ENCODE data around the gene FLAD1. TPM values are rescaled to one million over a fixed set of nuclear protein-coding genes. Genes with fewer than 3 reads are reported as not detected.

Gene FLAD1
- total RNA-seq, 1 experiment from 2014 or later: 97.0 TPM

DNA sequence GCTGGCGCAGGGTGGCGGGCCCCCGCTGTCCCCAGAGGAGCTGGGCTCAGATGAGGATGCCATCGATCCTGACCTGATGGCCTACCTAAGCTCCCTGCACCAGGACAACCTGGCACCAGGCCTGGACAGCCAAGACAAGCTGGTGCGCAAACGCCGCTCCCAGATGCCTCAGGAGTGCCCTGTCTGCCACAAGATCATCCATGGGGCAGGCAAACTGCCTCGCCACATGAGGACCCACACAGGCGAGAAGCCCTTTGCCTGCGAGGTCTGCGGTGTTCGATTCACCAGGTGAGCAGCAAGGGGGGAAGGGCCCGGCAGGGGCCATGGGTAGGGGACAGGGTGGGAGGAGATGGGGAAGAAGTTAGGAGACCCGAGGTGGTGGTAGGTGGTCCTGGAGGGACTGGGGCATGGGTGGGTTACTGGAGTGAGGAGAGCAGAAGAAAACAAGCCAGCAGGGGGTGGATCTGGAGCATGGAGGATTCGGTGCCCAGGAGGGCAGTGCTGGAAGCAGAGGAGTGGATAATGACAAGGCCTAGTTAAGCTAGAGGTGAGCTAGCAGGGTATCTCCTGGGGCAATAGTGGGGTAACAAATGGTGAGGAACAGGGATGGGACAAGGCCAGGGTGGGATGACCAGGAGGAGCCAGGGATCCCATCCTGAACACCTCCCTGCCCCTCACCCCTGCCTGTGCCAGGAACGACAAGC lies 32.5 kb downstream of the FLAD1 start:
- Histone ChIP-seq H4K91ac (ENCODE audit: insufficient read length, low read depth, low read length) (no peak overlapping the region), H3K4ac (ENCODE audit: low read depth, low read length) (no peak overlapping the region), H2BK5ac (ENCODE audit: insufficient read length, low read length) (no peak overlapping the region), H2BK20ac (ENCODE audit: low read depth, low read length, poor library complexity, severe bottlenecking) (no peak overlapping the region), H2AFZ (ENCODE audit: low read length) (no peak overlapping the region), H4K5ac (ENCODE audit: insufficient read length, low read depth, low read length) (no peak overlapping the region), H3K23ac (ENCODE audit: insufficient read length, low read depth, low read length) (no peak overlapping the region), H2AK5ac (ENCODE audit: insufficient read length, low read length) (no peak overlapping the region), H2BK15ac (ENCODE audit: low read depth, low read length) (no peak overlapping the region), H2BK120ac (ENCODE audit: low read depth, low read length, poor library complexity, severe bottlenecking) (no peak overlapping the region), H4K20me1 (ENCODE audit: control insufficient read depth, insufficient read depth, insufficient read length) (no peaks in the 10 kb centered on the region), H3K4me1 (ENCODE audit: insufficient read depth, low read length) (peaks cover 3% of the 10 kb centered on the region; the same call in 1 of the 2 replicates), H3T11ph (ENCODE audit: low read length) (no peak overlapping the region), H3K79me1 (ENCODE audit: insufficient read depth, low read depth, low read length, poor library complexity, severe bottlenecking) (no peaks in the 10 kb centered on the region), H3K14ac (ENCODE audit: insufficient read depth, low read length) (no peak overlapping the region), H3K27me3 (ENCODE audit: insufficient read depth, low read length) (no peaks in the 10 kb centered on the region), H3K4me2 (ENCODE audit: insufficient read depth, insufficient read length, low read length) (no peak overlapping the region), H4K8ac (replicated peaks; ENCODE audit: insufficient read length, low read depth, low read length) (no peak overlapping the region), H3K56ac (ENCODE audit: insufficient read length, low read depth, low read length) (no peak overlapping the region), H3K27ac (ENCODE audit: insufficient read length, low read depth, low read length) (no peak overlapping the region), H2BK12ac (ENCODE audit: insufficient read length, low read depth, low read length) (no peak overlapping the region), H3K79me2 (ENCODE audit: insufficient read depth, low read length) (no peaks in the 10 kb centered on the region; the same call in 1 of the 2 replicates), H3K23me2 (ENCODE audit: insufficient read length, low read depth, low read length, poor library complexity, severe bottlenecking) (no peaks in the 10 kb centered on the region), H3K18ac (ENCODE audit: insufficient read length, low read depth, low read length) (no peak overlapping the region), H3K9me3 (ENCODE audit: control insufficient read depth, low read depth, low read length) (no peaks in the 10 kb centered on the region), H3K9ac (ENCODE audit: extremely low read depth, insufficient read length, low read length) (no peak overlapping the region)
- Mint-ChIP-seq H3K27me3 (ENCODE audit: low read depth) (no peaks in the 10 kb centered on the region; the same call in 1 of the 2 replicates), H3K9me3 (no peaks in the 10 kb centered on the region; a peak in 1 of 5 replicates), H3K4me1 (peaks cover 39 to 62% of the 10 kb centered on the region in 2 experiments), H3K27ac (peak overlapping the region in 2 of 3 experiments; percentile 51 to 80; a peak in 4 of 7 replicates), H3K4me3 (peak overlapping the region in 1 of 2 experiments; percentile 42; a peak in 2 of 5 replicates), H3K36me3 (ENCODE audit: insufficient read depth in 1 of 3, low read depth in 3 of 3) (peaks cover 8 to 39% (median 23%) of the 10 kb centered on the region in 3 experiments; a peak in 6 of 7 replicates)
- TF ChIP-seq, protein P1, sequence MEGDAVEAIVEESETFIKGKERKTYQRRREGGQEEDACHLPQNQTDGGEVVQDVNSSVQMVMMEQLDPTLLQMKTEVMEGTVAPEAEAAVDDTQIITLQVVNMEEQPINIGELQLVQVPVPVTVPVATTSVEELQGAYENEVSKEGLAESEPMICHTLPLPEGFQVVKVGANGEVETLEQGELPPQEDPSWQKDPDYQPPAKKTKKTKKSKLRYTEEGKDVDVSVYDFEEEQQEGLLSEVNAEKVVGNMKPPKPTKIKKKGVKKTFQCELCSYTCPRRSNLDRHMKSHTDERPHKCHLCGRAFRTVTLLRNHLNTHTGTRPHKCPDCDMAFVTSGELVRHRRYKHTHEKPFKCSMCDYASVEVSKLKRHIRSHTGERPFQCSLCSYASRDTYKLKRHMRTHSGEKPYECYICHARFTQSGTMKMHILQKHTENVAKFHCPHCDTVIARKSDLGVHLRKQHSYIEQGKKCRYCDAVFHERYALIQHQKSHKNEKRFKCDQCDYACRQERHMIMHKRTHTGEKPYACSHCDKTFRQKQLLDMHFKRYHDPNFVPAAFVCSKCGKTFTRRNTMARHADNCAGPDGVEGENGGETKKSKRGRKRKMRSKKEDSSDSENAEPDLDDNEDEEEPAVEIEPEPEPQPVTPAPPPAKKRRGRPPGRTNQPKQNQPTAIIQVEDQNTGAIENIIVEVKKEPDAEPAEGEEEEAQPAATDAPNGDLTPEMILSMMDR (conservative IDR thresholded peaks at IDR 0.05): no peak
- DNase-seq: no peak
- WGBS (ENCODE audit: extremely low coverage, insufficient read length, low lambda C conversion rate): no CpG with 5 or more reads among the region's 16 CpGs

All from H9 (cell line).